MCF 10A (cell line): ENCODE results near the gene AGAP1. TPM values are rescaled to one million over a fixed set of nuclear protein-coding genes. Genes with fewer than 3 reads are reported as not detected.

Experiments used
- BruUV-seq: library from RNA; stranded (reverse); fragments of 400-500 nt; replicated peaks from 2 replicates; lab custom pipeline; 2021; lab: Mats Ljungman, UMichigan
- CTCF ChIA-PET: fragments of 300-600 bp; sonication (Branson Sonifier 250); formaldehyde crosslinking; extraction: SDS; loops from one replicate; lab custom pipeline; 2021; ENCODE audit warnings: antibody characterized with exemption, inconsistent platforms; lab: Yijun Ruan, JAX
- POLR2A ChIA-PET: fragments of 300-600, 350-650 bp; sonication (Branson Sonifier 250); formaldehyde crosslinking; extraction: SDS; loops from one replicate; lab custom pipeline; 2020; ENCODE audit warnings: antibody characterized with exemption, inconsistent platforms; lab: Yijun Ruan, JAX
- DNase-seq: peaks from one replicate; pipeline ENCODE4 v3.0.0-alpha.2; 2018; ENCODE audit not compliant: unreplicated experiment
- H3K27ac Mint-ChIP-seq: one replicate; pipeline ENCODE4 v1.8.0; 2022; ENCODE audit warnings: mild to moderate bottlenecking, low read depth, mixed read lengths; ENCODE audit not compliant: unreplicated experiment
- H3K27me3 Mint-ChIP-seq: one replicate; pipeline ENCODE4 v1.8.0; 2022; ENCODE audit warnings: mixed read lengths; ENCODE audit not compliant: insufficient read depth, unreplicated experiment
- H3K36me3 Mint-ChIP-seq: one replicate; pipeline ENCODE4 v1.8.0; 2022; ENCODE audit warnings: mild to moderate bottlenecking, moderate library complexity, mixed read lengths; ENCODE audit not compliant: insufficient read depth, unreplicated experiment
- H3K4me1 Mint-ChIP-seq: one replicate; pipeline ENCODE4 v1.8.0; 2022; ENCODE audit warnings: mixed read lengths; ENCODE audit not compliant: insufficient read depth, unreplicated experiment
- H3K4me3 Mint-ChIP-seq: one replicate; pipeline ENCODE4 v1.8.0; 2022; ENCODE audit warnings: mild to moderate bottlenecking, moderate library complexity, mixed read lengths; ENCODE audit not compliant: unreplicated experiment
- H3K9me3 Mint-ChIP-seq: one replicate; pipeline ENCODE4 v1.8.0; 2022; ENCODE audit warnings: mixed read lengths; ENCODE audit not compliant: unreplicated experiment
- intact Hi-C: fragments of 100-400 bp; cut with micrococcal nuclease; formaldehyde crosslinking; loops from 2 replicates; pipeline ENCODE4 v1.14.1; 2022
- total RNA-seq: library from RNA; stranded (reverse); gene quantifications from 2 replicates; pipeline ENCODE4 v1.2.3, GENCODE V29; 2022
- TF ChIP-seq, protein P1 (sequence below): fragments of 200-600 bp; IDR thresholded peaks from one replicate; pipeline ENCODE4 v1.8.0; 2022; ENCODE audit warnings: antibody characterized with exemption, mild to moderate bottlenecking; ENCODE audit not compliant: unreplicated experiment

Gene AGAP1
- total RNA-seq, 1 experiment from 2014 or later, result 41.3 TPM

DNA sequence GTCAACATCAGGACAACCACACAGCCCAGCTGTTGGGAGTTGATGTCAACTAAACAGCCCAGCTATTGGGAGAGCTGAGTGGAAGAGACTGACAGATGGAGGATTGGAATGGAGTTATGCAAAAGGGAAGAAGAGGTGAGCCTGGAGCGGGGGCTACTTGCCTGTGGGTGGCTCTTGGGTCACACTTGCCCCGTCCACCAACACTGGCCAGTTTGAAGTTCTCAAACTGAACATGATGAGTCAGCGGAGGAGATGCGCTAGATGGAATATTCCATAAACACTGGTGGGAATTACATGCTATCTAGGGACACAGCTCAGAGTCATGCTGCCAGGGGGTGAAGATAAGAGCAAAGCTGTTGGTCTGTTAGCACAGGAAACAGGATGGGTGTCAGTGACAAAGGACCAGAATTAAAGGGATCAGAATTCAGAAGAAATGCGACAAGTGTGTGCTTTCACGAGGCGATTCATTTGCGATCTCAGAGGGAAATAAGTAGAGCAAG is 33.2 kb upstream of the AGAP1 start:
- Mint-ChIP-seq H3K36me3 (no peaks in the 10 kb centered on the region), H3K27me3 (peaks cover 22% of the 10 kb centered on the region), H3K9me3 (no peaks in the 10 kb centered on the region), H3K4me1 (peaks cover 8% of the 10 kb centered on the region), H3K27ac (no peak overlapping the region), H3K4me3 (no peak overlapping the region)
- DNase-seq, result no peak
- ChIA-PET CTCF (interaction anchor here (0.9 kb wide), 1 partner anchor 20 kb away, joined by 4 read pairs; no protein-coding TSS in a partner anchor), POLR2A (no interaction called here)
- BruUV-seq, result no TSS peak
- TF ChIP-seq, protein P1, sequence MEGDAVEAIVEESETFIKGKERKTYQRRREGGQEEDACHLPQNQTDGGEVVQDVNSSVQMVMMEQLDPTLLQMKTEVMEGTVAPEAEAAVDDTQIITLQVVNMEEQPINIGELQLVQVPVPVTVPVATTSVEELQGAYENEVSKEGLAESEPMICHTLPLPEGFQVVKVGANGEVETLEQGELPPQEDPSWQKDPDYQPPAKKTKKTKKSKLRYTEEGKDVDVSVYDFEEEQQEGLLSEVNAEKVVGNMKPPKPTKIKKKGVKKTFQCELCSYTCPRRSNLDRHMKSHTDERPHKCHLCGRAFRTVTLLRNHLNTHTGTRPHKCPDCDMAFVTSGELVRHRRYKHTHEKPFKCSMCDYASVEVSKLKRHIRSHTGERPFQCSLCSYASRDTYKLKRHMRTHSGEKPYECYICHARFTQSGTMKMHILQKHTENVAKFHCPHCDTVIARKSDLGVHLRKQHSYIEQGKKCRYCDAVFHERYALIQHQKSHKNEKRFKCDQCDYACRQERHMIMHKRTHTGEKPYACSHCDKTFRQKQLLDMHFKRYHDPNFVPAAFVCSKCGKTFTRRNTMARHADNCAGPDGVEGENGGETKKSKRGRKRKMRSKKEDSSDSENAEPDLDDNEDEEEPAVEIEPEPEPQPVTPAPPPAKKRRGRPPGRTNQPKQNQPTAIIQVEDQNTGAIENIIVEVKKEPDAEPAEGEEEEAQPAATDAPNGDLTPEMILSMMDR, result no peak
- intact Hi-C loops, result no loop called here

DNA sequence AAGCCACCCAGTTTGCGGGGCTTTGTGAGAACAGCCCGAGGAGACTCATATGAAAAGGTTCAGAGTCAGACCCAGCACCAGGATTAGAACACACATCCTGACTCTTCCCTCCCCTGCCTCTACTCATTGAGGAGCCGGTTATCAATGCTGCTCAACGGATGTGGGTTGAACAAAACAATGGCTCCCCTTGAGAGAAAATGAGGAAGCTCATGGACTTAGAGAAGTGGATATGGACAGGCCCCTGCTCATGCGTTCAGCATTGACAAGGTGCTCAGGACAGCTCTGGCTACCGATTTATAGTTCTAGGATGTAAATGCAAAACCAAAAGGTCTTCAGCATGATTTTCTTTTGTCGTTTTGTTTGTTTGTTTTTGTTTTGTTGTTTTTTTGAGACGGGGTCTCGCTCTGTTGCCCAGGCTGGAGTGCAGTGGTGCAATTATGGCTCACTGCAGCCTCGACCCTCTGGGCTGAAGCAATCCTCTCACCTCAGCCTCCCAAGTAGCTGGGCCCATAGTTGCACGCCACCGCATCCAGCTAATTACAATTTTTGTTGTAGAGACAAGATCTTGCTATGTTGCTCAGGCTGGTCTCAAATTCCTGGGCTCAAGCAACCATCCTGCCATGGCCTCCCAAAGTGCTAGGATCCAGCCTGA is 32.0 kb upstream of the AGAP1 start:
- ChIA-PET POLR2A (no interaction called here), CTCF (no interaction called here)
- no TSS peak for BruUV-seq
- H3K27ac Mint-ChIP-seq, result no peak overlapping the region
- intact Hi-C loops, result no loop called here
- peaks cover 8% of the 10 kb centered on the region for H3K4me1 Mint-ChIP-seq
- no peak for DNase-seq
- H3K27me3 Mint-ChIP-seq, result peaks cover 22% of the 10 kb centered on the region
- TF ChIP-seq, protein P1, result no peak
- H3K36me3 Mint-ChIP-seq, result no peaks in the 10 kb centered on the region
- no peak overlapping the region for H3K4me3 Mint-ChIP-seq
- H3K9me3 Mint-ChIP-seq, result no peaks in the 10 kb centered on the region

DNA sequence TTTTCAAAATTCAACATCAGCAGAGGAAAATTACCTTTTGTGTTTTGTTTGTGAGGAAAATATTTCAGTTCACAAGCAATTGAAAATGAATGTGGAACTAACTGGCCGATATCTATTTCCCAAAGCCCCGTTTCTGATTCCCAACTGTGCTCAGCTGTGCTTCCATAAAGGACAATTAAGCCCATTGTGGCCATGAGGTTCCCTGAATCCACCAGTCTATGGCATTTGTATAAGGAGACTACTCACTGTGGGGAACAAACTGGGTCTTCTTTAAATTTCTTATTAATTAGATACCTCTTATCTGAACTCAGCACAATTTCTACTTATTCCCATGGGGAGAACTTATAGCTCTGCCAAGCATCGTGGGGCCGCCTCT is 31.4 kb upstream of the AGAP1 start:
- DNase-seq, result no peak
- POLR2A ChIA-PET, result no interaction called here
- TF ChIP-seq, protein P1, result no peak
- intact Hi-C loops, result no loop called here
- BruUV-seq, result no TSS peak
- Mint-ChIP-seq H3K36me3 (no peaks in the 10 kb centered on the region), H3K9me3 (no peaks in the 10 kb centered on the region), H3K27me3 (peaks cover 22% of the 10 kb centered on the region), H3K27ac (no peak overlapping the region), H3K4me1 (peaks cover 8% of the 10 kb centered on the region), H3K4me3 (no peak overlapping the region)
- CTCF ChIA-PET, result interaction anchor here (0.8 kb wide), 1 partner anchor 132 kb away, joined by 3 read pairs; no protein-coding TSS in a partner anchor

DNA sequence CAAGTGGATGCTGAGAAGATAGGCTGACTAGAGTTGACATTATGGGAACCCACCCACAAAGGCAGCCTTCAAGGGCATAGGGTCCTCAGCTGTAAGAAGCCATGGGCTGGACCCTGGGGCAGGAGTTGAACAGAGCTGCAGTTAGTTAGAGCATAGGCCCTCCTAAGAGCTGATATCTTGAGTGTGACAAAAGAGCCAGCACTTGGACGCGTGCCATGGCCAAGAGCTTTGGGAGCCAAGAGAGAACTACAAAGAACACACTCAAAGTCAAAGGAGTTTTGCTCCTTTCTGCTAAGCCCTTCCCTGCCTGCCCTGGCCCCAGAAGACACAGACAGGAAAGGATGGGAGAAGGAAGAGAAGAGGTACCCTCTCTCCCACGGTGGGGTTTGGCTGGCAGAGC is 29.9 kb upstream of the AGAP1 start:
- Mint-ChIP-seq H3K27me3 (peaks cover 22% of the 10 kb centered on the region), H3K4me1 (peaks cover 9% of the 10 kb centered on the region), H3K9me3 (no peaks in the 10 kb centered on the region), H3K27ac (no peak overlapping the region), H3K4me3 (no peak overlapping the region), H3K36me3 (no peaks in the 10 kb centered on the region)
- BruUV-seq, result no TSS peak
- intact Hi-C loops, result no loop called here
- no peak for DNase-seq
- POLR2A ChIA-PET, result interaction anchor here (0.6 kb wide), 1 partner anchor 16 kb away, joined by 3 read pairs; no protein-coding TSS in a partner anchor
- CTCF ChIA-PET, result interaction anchor here (0.6 to 0.8 kb wide), 4 partner anchors 12 to 327 kb away, joined by 3 to 5 read pairs (median 3); no protein-coding TSS in a partner anchor
- TF ChIP-seq, protein P1, result no peak
